GM12801 (cell line): Measurements from ENCODE around the gene CBY3.

ENCODE experiments used
- TF ChIP-seq, protein P1 (sequence below): IDR thresholded peaks from one replicate; pipeline ENCODE4 v1.5.1; 2011; ENCODE audit warnings: control low read depth; ENCODE audit not compliant: insufficient read length; ENCODE audit errors: extremely low read depth

The CBY3 gene

DNA sequence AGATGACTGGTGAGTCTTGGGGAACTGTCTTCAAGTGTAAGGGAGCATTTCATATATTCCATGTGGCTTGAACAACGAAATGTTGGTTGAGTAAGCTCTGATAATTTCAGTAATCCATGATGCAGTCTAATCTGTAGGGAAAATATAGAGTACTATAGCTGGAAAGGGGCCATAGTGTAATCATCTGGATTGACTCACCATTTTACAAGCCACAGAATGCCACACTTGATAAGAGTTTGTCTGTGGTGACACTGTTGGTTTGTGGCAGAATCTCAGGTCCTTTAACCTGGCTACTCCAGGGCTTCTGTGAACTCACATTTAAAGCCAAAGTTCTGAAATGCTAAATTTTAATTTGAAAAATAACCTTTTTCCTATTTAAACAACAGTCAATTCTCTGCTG, 35.5 kb upstream of the CBY3 start:
- TF ChIP-seq, protein P1, sequence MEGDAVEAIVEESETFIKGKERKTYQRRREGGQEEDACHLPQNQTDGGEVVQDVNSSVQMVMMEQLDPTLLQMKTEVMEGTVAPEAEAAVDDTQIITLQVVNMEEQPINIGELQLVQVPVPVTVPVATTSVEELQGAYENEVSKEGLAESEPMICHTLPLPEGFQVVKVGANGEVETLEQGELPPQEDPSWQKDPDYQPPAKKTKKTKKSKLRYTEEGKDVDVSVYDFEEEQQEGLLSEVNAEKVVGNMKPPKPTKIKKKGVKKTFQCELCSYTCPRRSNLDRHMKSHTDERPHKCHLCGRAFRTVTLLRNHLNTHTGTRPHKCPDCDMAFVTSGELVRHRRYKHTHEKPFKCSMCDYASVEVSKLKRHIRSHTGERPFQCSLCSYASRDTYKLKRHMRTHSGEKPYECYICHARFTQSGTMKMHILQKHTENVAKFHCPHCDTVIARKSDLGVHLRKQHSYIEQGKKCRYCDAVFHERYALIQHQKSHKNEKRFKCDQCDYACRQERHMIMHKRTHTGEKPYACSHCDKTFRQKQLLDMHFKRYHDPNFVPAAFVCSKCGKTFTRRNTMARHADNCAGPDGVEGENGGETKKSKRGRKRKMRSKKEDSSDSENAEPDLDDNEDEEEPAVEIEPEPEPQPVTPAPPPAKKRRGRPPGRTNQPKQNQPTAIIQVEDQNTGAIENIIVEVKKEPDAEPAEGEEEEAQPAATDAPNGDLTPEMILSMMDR = no peak

DNA sequence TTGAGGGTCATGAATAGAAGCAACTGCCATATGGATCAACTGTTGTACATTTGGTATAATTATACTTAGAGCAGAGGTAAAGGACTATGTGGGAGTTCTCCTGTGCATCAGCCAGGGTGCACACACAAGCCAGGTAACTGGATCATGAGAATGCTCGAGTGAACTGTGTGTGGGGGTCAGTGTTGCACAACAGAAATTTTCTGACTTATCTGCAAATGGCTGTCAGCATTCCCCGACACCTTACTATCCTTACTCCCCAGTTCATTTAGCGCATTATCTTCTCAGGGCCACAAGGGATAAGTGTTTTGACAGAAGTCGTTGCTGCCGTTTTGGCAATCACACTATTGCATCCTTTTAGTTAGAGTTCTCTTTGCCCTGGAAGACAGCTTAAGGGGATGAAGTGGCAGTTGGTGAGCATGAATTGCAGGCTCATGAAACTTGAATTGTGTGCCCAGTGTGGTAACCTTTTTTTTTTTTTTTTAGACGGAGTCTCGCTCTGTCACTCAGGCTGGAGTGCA, 19.6 kb upstream of the CBY3 start:
- TF ChIP-seq, protein P1 = no peak

DNA sequence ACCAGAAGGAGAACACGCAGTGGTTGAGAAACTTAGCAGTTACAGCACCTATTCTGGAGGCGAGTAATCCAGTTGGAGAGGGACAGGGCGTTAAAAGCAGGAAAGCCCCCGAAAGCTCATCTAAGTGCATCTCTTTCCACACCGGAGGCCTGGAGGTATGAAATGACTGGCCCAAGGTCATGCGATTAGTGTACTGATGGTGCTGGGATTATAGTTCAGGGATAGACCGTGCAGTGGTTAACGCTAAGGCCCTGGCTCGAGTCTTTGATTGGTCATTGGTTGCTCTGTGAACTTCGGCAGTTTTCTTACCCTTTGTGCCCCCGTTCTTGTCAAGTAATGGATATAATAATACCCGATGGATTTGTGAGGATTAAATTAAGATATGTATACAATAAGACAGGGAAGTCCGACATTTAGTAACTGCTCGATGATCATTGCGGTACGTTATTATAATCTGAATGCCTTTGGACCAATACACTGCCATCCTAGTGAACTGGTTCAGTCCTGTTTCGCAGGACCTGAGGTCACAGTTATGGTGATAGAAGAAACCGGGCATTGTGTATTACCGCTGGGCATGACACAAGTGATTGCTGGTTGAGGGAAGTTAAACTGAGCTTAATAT, 18.9 kb upstream of the CBY3 start:
- TF ChIP-seq, protein P1 = no peak

DNA sequence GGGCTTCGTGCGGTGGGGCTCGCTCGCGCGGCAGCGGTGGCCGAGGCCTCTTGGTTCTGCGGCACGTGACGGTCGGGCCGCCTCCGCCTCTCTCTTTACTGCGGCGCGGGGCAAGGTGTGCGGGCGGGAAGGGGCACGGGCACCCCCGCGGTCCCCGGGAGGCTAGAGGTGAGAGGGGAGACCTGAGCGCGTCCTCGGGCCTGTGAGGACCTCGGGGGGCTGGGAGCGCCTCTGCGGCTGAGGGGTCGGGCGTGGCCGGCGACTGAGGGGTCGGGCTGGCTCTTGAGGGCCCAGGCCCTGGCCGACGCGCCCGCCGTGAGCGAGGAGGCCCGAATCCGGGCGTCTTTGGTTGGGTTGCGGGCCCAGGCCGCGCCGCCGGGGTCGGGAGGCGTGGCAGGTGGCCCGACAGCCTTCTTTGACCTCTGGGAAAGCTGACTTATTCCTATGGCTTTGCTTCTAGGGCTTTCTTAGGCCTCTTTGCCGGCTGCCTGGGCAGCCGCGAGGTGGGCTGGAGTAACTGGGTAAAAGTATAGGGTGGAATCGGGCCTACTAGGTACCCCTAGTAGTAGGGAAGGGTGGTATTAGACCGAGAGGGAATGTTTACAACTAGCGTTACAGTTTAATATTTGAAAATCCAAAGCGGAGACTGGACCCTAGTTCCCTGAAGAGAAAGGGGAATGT, 18.2 kb upstream of the CBY3 start, which contains the start of gene CANX:
Gene CANX, plus strand, starts transcription at position 33 of the 681 bp plus-strand sequence. CDS start 6,715 bp downstream, outside the sequence.
- TF ChIP-seq, protein P1 = no peak

DNA sequence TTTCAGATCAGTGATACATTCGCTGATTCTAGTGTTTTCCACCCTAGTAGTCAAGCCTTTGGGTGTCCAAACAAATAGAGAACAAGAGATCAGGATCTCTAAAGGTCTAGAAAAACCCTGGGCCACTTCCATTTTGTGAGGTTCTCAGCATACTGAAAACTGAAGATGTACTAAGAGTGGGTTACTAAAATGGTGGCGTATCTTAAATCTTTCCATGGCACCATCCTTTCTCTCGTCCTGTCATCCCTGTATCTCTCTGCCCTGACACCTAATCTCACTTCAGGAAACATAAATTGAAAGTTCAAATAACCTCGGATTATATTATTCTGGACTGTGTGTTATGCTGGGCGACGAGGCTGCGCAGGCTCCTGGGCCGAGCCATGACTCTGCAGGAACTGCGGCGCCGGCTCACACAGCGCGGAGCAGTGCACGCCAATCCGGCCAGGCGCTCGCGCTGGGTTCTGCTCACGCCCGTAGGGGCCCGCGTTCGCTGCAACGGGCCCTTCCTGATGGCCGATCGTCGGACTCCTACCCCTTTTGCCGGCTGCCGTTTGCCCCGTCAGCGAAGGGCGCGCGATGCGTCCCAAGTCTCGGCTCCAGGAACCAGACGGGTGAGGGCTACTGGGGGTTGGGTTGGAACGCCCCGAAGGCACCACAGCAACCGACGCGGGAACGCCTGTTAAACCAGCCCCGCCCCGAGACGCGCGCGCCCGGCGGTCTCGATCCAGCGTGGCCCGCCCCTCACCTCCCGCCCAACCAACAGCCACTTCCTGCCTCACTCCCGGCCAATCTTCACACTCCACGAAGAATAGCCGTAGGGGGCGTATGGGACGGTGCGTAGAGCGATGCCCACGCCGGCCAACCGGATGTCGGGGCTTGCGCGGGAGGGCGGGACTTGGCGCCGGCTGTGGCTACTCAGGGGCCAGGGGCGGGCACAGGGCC, 17.4 kb upstream of the CBY3 start:
- TF ChIP-seq, protein P1 = no peak

DNA sequence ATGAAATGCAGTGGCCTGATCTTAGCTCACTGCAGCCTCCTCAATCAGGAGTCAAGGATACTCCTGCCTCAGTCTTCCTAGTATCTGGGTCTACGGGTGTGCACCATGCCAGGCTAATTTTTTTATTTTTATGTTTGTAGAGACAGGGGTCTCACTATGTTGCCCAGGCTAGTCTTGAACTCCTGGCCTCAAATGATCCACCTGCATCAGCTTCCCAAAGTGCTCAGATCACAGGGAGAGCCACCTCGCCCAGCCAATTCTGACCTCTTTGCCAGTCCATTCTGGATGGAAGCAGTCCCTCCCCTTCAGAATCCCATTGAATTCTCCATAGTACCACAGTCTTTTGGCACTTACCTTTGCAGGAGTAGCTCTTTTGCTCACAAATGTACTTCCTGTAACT, 16.3 kb upstream of the CBY3 start:
- TF ChIP-seq, protein P1 = no peak

DNA sequence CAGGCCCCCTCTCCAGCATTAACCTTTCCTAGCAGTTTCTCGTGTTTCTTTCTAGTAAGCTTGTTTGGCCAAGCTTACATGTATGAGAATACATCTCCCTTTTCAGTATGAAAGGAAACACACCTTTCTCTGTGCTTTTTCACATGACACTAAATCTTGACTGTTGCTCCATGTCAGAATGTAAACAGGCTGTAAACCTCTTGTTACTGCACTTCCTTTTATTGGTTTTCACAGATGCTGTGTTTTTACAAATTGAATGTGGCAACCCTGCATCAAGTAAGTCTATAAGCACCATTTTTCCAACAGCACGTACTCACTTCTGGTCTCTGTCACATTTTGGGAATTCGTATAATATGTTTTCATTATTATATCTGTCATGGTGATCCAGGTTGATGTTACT, 15.8 kb upstream of the CBY3 start:
- TF ChIP-seq, protein P1 = no peak
